ENCODE measurements around the gene NOVA2. TPM values are rescaled to one million over a fixed set of nuclear protein-coding genes. Genes with fewer than 3 reads are reported as not detected.

NOVA2 gene
- total RNA-seq, 4 donors from 2014 or later, result 1.2 to 4.6 (median 2.7) TPM

- Histone ChIP-seq H3K27me3 (peaks cover 0 to 21% (median 0%) of the 10 kb centered on the region in 4 donors), H3K36me3 (no peaks in the 10 kb centered on the region), H3K4me1 (peaks cover 5 to 8% (median 7%) of the 10 kb centered on the region in 4 donors), H3K27ac (replicated peaks in 1 of 4) (no peak overlapping the region), H3K9me3 (no peaks in the 10 kb centered on the region), H3K4me3 (peak overlapping the region in 1 of 4 donors; percentile 4)
- 15% methylated on average over 21 of the region's 33 CpGs for WGBS
- DNase-seq (ENCODE audit: extremely low spot score), result peak; percentile 93
- TF ChIP-seq POLR2AphosphoS5 (IDR thresholded peaks at IDR 0.05) (peak; percentile 30 to 88), EP300 (IDR thresholded peaks at IDR 0.05) (no peak)
- intact Hi-C loops (cut with DNase I), result no loop called here
These were observed 46.0 kb downstream of the NOVA2 start for GRCh38 chr19:45927565-45928261.

- 73% methylated on average over 6 of the region's 6 CpGs for WGBS
- Histone ChIP-seq H3K4me1 (peaks cover 5 to 8% (median 7%) of the 10 kb centered on the region in 4 donors), H3K4me3 (no peak overlapping the region), H3K9me3 (no peaks in the 10 kb centered on the region), H3K36me3 (no peaks in the 10 kb centered on the region), H3K27ac (replicated peaks in 1 of 4) (no peak overlapping the region), H3K27me3 (peaks cover 0 to 6% (median 0%) of the 10 kb centered on the region in 4 donors)
- intact Hi-C loops (cut with DNase I), result no loop called here
- TF ChIP-seq POLR2AphosphoS5 (IDR thresholded peaks at IDR 0.05) (no peak), POLR2A (IDR thresholded peaks at IDR 0.05; ENCODE audit: low read depth) (no peak), EP300 (IDR thresholded peaks at IDR 0.05) (no peak), CTCF (IDR thresholded peaks at IDR 0.05) (no peak)
- DNase-seq (ENCODE audit: extremely low spot score), result no peak
These were observed 48.7 kb downstream of the NOVA2 start for GRCh38 chr19:45924891-45925447.

GRCh38 chr19:45922281-45922680 is 51.4 kb downstream of the NOVA2 start:
- no peak for TF ChIP-seq POLR2AphosphoS5 (IDR thresholded peaks at IDR 0.05)
- TF ChIP-seq EP300 (IDR thresholded peaks at IDR 0.05), result no peak
- no peak for TF ChIP-seq CTCF (IDR thresholded peaks at IDR 0.05)
- TF ChIP-seq POLR2A (IDR thresholded peaks at IDR 0.05; ENCODE audit: low read depth), result no peak
- no peak for DNase-seq (ENCODE audit: extremely low spot score)
- H3K4me1 ChIP-seq, result peaks cover 0 to under 1% (median 0%) of the 10 kb centered on the region in 4 donors
- H3K4me3 ChIP-seq, result no peak overlapping the region
- intact Hi-C loops (cut with DNase I), result no loop called here
- H3K9me3 ChIP-seq, result no peaks in the 10 kb centered on the region
- H3K27me3 ChIP-seq, result peaks cover 0 to 27% (median 0%) of the 10 kb centered on the region in 4 donors
- H3K36me3 ChIP-seq, result no peaks in the 10 kb centered on the region
- WGBS, result 59% methylated on average over 9 of the region's 9 CpGs
- H3K27ac ChIP-seq (replicated peaks in 1 of 4), result no peak overlapping the region

- WGBS, result 68% methylated on average over 8 of the region's 8 CpGs
- Histone ChIP-seq H3K9me3 (no peaks in the 10 kb centered on the region), H3K4me1 (no peaks in the 10 kb centered on the region), H3K4me3 (no peak overlapping the region), H3K27ac (replicated peaks in 1 of 4) (no peak overlapping the region), H3K36me3 (no peaks in the 10 kb centered on the region), H3K27me3 (peaks cover 0 to 41% (median 0%) of the 10 kb centered on the region in 4 donors)
- intact Hi-C loops (cut with DNase I), result no loop called here
- DNase-seq (ENCODE audit: extremely low spot score), result no peak
- TF ChIP-seq EP300 (IDR thresholded peaks at IDR 0.05) (no peak), POLR2A (IDR thresholded peaks at IDR 0.05; ENCODE audit: low read depth) (no peak), CTCF (IDR thresholded peaks at IDR 0.05) (no peak), POLR2AphosphoS5 (IDR thresholded peaks at IDR 0.05) (no peak)
These were observed 53.2 kb downstream of the NOVA2 start for GRCh38 chr19:45920458-45920857.

- H3K4me3 ChIP-seq, result no peak overlapping the region
- H3K4me1 ChIP-seq, result no peaks in the 10 kb centered on the region
- TF ChIP-seq EP300 (IDR thresholded peaks at IDR 0.05), result no peak
- TF ChIP-seq POLR2A (IDR thresholded peaks at IDR 0.05; ENCODE audit: low read depth), result no peak
- no peak for TF ChIP-seq POLR2AphosphoS5 (IDR thresholded peaks at IDR 0.05)
- TF ChIP-seq CTCF (IDR thresholded peaks at IDR 0.05), result no peak
- no peak overlapping the region for H3K27ac ChIP-seq (replicated peaks in 1 of 4)
- H3K36me3 ChIP-seq, result no peaks in the 10 kb centered on the region
- H3K9me3 ChIP-seq, result no peaks in the 10 kb centered on the region
- H3K27me3 ChIP-seq, result peaks cover 0 to 45% (median 0%) of the 10 kb centered on the region in 4 donors
- intact Hi-C loops (cut with DNase I), result no loop called here
- 65% methylated on average over 7 of the region's 7 CpGs for WGBS
- no peak for DNase-seq (ENCODE audit: extremely low spot score)
These were observed 54.0 kb downstream of the NOVA2 start for GRCh38 chr19:45919678-45920077.

All from esophagus muscularis mucosa (tissue), 4 donors.